Cardiac fibroblast (primary cell): Measurements from ENCODE around the gene SHMT2.

Source experiments
- DNase-seq, 2 donors: peaks; one replicate each; pipeline versions ENCODE4 v3.0.0 to v3.0.0-alpha.2; 2010; ENCODE audit warnings: low read depth in 2 of 2
- H3K4me3 ChIP-seq, 2 donors: replicated peaks in 1 of 2; 1 replicate in 1 of 2; 2 replicates in 1 of 2; pipeline ENCODE4 v1.5.1; 2011; ENCODE audit warnings: low read depth in 2 of 2, low read length in 2 of 2, mild to moderate bottlenecking in 2 of 2, moderate library complexity in 1 of 2
- TF ChIP-seq, protein P1 (sequence below): IDR thresholded peaks from one replicate; pipeline ENCODE4 v1.5.1; 2011; ENCODE audit warnings: low read depth, mild to moderate bottlenecking, low read length, inconsistent platforms

The SHMT2 gene

DNA sequence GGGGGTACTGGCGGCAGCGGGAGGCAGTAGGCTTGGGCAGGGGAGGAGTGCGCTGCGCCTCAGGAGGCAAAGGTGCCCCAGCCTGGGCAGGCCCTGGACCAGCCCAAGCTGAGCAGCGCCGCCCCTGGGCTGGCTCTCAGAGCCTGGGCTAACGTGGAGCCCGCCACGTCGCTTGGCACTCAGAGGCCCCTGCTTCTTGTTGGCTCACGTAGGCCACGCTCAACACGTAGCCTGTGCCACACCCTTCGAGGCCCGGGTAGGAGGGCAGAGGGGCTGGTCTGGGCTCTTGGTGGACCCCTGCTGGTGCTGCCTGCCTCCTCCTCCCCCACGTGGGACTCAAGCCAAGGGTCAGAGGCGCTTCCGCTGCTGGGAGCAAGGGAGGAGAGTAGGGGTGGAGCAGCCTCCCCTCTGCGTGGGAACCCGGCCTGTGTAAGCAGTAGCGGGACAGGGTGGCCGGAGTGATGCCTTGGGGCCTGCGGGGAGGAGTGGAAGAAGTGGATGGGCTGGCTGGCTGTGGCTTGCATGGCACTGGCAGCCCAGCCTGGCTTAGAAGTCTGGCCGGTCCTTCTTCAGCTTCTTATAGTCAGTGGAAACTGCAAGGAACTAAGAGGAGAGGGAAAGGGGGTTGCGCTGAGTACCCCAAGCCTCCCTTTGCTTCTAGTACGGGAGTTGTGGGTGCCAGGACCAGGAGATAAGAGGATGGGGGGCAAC, 5.7 kb downstream of the SHMT2 start:
- peak overlapping the region in 1 of 2 donors; percentile 72 for H3K4me3 ChIP-seq
- DNase-seq = peak; percentile 90 to 95
- TF ChIP-seq, protein P1, sequence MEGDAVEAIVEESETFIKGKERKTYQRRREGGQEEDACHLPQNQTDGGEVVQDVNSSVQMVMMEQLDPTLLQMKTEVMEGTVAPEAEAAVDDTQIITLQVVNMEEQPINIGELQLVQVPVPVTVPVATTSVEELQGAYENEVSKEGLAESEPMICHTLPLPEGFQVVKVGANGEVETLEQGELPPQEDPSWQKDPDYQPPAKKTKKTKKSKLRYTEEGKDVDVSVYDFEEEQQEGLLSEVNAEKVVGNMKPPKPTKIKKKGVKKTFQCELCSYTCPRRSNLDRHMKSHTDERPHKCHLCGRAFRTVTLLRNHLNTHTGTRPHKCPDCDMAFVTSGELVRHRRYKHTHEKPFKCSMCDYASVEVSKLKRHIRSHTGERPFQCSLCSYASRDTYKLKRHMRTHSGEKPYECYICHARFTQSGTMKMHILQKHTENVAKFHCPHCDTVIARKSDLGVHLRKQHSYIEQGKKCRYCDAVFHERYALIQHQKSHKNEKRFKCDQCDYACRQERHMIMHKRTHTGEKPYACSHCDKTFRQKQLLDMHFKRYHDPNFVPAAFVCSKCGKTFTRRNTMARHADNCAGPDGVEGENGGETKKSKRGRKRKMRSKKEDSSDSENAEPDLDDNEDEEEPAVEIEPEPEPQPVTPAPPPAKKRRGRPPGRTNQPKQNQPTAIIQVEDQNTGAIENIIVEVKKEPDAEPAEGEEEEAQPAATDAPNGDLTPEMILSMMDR = peak; percentile 25

DNA sequence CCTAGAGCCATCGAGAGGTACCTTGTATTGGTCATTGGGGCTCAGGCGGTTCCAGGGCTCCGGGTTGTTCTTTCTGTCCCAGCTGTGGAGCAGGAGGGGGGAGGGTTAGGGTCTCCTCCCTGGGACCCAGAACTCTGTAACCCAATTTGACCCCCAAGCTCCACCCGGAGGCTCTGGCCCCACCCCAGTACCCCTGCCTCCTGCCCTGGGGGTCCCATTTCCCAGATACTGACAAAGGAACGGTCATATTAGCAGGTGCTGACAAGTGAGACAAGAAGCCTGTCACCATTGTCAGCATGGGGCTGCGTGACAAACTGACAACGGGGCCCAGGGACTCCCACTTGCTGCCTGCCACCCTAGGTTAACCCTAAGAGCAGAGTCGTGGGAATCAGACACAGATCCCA, 6.2 kb downstream of the SHMT2 start:
- TF ChIP-seq, protein P1 = no peak
- no peak for DNase-seq
- H3K4me3 ChIP-seq = peak overlapping the region in 1 of 2 donors; percentile 72

DNA sequence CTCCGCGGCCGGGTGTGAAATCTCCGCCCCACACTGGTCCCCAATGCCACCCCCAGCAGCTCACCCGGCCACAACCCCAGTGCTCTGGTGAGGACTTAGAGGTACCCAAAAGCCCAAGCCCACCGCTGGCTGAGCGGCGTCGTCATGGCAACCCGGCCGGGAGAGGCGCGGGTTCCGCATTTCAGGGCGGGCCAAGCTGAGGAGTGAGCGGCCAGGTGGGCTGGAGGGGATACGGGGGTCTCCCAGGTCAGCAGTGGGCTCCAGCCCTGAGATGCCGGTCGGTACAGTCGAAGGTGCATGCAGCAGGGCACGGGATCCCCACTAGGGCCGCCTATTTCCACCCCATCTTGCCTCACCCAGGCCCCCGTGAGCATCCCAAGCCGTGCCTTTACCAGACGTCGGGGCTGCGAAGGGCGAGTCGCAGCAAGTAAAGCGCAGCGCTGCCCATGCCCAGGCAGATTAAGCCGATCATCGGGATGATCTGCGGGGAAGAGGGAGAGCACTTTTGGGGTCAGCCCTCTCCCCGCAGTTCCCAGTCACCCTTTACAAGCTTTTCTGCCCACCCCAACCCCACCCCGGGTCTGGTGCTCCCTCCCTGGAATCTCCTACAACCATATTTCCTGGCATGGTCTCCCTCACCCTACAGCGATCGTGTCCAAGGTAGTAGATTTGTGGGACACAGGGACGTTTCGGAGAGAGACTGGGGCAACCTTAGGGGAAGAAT, 6.9 kb downstream of the SHMT2 start:
- H3K4me3 ChIP-seq = peak overlapping the region; percentile 3 to 72
- DNase-seq = no peak
- TF ChIP-seq, protein P1 = no peak

DNA sequence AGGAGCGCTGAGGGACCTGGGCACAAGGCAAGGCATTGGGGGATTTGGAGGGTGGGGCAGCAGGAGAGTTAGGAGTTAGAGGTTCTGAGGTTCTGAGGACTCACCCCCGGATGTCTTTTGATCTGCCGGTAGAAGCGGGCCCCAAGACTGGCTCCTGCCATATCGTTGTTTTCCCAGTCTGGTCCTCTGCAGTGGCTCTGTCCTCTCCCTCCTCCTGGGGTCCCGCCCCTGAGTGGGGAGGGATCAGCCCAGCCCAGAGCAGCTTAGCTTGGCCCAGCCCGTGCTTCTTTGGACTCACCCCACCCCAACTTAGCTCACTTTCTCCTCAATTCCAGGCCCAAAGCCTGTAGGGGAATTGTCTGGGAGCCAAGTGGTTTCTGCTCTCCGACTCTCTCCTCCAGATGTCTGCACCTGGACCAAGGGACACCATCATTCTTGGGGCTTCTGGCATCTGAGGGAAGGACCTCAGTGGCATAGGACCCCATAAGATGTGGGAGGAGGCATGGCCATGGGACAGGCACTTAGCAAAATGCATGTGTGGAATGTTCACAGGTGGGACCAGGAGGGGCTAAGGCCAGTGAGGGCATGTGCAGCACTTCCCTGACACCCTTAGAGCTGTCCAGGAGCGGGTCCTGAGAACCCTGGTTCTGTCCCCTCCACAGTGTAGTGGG, 7.5 kb downstream of the SHMT2 start:
- DNase-seq = peak in 1 of 2 donors; percentile 62

DNA sequence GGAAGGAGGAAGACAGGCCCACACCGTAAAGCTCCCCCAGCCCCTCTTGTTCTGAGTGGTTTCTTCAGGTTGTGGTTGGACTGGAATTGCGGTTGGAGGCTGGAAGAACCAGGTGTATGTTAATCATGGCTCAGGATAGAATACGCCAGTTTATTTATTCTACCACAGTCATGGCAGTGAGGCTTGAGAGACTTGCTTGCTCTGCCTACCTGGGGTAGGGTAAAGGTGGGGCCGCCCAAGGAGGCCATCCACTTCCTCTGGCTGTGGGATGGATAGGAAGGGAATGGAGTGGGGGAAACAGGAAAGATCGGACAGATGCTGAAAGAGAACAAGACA, 8.1 kb downstream of the SHMT2 start:
- TF ChIP-seq, protein P1 = no peak
- H3K4me3 ChIP-seq = peak overlapping the region in 1 of 2 donors; percentile 72
- no peak for DNase-seq

More for the DNA sequence above, 7.5 kb downstream of the SHMT2 start:
- peak overlapping the region; percentile 3 to 72 for H3K4me3 ChIP-seq
- TF ChIP-seq, protein P1 = no peak

DNA sequence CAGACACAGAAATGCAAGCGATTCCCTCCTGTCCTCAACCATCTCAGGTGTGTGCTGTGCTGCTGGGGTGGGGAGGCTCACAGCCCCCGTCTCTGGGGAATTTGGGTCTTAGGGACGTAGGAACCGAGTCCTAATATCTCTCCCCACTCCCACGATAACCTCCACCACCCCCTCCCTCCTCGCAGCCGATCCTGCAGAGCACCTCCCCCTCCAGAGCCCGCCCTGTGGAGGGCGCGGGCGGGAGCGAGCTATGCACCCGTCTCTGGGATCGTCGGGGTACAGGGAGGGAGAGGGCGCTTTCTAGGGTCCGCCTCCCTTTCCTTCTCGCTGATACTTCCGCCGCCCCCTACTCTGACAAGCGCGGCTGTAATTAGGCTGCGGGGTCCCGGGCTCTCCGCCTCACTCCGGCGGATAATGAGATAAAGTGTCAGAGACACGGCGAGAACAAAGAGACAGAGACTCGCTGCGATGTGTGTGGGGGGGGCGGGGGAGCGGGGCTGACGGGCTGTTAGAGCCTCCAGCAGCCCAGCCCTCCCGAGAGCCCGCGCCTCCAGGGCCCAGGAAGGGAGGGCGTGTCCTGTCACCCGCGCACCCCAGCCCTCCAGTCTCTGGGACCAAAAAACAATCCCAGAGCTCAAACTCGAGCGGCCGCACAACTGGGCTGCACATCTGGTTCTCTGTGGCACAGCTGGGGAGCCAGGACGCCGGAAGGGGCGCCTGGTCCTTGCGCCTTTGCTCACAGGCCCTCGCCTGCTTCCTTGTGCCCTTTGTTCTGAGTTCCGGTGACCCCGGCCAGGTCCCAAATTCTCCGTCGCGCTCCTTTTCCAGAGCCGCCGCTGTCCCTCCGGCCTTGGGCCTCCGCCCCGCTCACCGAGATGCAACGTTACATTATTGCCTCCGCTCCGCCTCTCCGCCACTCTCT, 8.7 kb downstream of the SHMT2 start:
- TF ChIP-seq, protein P1 = no peak
- H3K4me3 ChIP-seq = peak overlapping the region in 1 of 2 donors; percentile 72
- no peak for DNase-seq
